NCI-H146 treated with DMSO at 0.1 percent for 48 hours (cell line): ENCODE measurements around the gene PLXNA4.

Experiments used
- DNase-seq: peaks from one replicate; lab custom pipeline; 2025; ENCODE audit not compliant: unreplicated experiment; lab: John Stamatoyannopoulos, UW

Gene PLXNA4

GRCh38 chr7:132221356-132221755, 354.9 kb downstream of the PLXNA4 start:
- DNase-seq: no peak

- DNase-seq: no peak
These were observed 356.2 kb downstream of the PLXNA4 start for GRCh38 chr7:132220060-132220459.

- DNase-seq: peak; percentile 2
These were observed 357.4 kb downstream of the PLXNA4 start for GRCh38 chr7:132218876-132219275.

- no peak for DNase-seq
These were observed 359.3 kb downstream of the PLXNA4 start for GRCh38 chr7:132216847-132217525.

GRCh38 chr7:132214452-132214851, 361.8 kb downstream of the PLXNA4 start:
- no peak for DNase-seq

GRCh38 chr7:132213583-132213982, 362.7 kb downstream of the PLXNA4 start:
- DNase-seq: no peak

GRCh38 chr7:132211971-132212370, 364.3 kb downstream of the PLXNA4 start:
- no peak for DNase-seq

- no peak for DNase-seq
These were observed 365.4 kb downstream of the PLXNA4 start for GRCh38 chr7:132210821-132211220.

- DNase-seq: no peak
These were observed 368.5 kb downstream of the PLXNA4 start for GRCh38 chr7:132207782-132208181.

GRCh38 chr7:132207211-132207610, 369.1 kb downstream of the PLXNA4 start:
- DNase-seq: no peak

- DNase-seq: no peak
These were observed 369.7 kb downstream of the PLXNA4 start for GRCh38 chr7:132206594-132206993.

- no peak for DNase-seq
These were observed 370.8 kb downstream of the PLXNA4 start for GRCh38 chr7:132205509-132205908.

- DNase-seq: no peak
These were observed 373.2 kb downstream of the PLXNA4 start for GRCh38 chr7:132203021-132203420.

GRCh38 chr7:132202541-132202940, 373.7 kb downstream of the PLXNA4 start:
- DNase-seq: no peak

- DNase-seq: no peak
These were observed 376.1 kb downstream of the PLXNA4 start for GRCh38 chr7:132200141-132200540.

- no peak for DNase-seq
These were observed 376.6 kb downstream of the PLXNA4 start for GRCh38 chr7:132199626-132200025.

- DNase-seq: no peak
These were observed 378.5 kb downstream of the PLXNA4 start for GRCh38 chr7:132197772-132198171.

GRCh38 chr7:132193898-132194297, 382.4 kb downstream of the PLXNA4 start:
- DNase-seq: no peak

- DNase-seq: no peak
These were observed 383.5 kb downstream of the PLXNA4 start for GRCh38 chr7:132192809-132193208.

- DNase-seq: no peak
These were observed 384.9 kb downstream of the PLXNA4 start for GRCh38 chr7:132191418-132191817.

- DNase-seq: no peak
These were observed 385.6 kb downstream of the PLXNA4 start for GRCh38 chr7:132190683-132191082.

- DNase-seq: no peak
These were observed 386.4 kb downstream of the PLXNA4 start for GRCh38 chr7:132189881-132190280.
